ENCODE results near the gene ZNF106.

DNA sequence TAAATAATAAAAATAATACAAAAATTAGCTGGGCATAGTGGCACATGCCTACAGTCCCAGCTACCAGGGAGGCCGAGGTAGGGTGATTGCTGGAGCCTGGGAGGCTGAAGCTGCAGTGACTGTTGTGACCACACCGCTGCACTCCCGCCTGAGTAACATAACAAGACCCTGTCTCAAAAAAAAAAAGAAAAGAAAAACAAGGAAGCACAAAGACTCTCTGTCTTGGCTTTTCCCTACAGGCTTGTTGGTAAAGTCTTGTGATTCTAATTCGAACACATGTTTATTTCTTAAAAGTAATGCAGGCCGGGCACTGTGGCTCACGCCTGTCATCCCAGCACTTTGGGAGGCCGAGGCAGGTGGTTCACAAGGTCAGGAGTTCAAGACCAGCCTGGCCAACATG lies 71.6 kb downstream of the ZNF106 start:
- no peak for TF ChIP-seq POLR2A (IDR thresholded peaks at IDR 0.05)
- TF ChIP-seq CTCF (IDR thresholded peaks at IDR 0.05): no peak

Data from sigmoid colon (tissue), 3 donors.